Measurements from ENCODE around the gene SEC63.

DNA sequence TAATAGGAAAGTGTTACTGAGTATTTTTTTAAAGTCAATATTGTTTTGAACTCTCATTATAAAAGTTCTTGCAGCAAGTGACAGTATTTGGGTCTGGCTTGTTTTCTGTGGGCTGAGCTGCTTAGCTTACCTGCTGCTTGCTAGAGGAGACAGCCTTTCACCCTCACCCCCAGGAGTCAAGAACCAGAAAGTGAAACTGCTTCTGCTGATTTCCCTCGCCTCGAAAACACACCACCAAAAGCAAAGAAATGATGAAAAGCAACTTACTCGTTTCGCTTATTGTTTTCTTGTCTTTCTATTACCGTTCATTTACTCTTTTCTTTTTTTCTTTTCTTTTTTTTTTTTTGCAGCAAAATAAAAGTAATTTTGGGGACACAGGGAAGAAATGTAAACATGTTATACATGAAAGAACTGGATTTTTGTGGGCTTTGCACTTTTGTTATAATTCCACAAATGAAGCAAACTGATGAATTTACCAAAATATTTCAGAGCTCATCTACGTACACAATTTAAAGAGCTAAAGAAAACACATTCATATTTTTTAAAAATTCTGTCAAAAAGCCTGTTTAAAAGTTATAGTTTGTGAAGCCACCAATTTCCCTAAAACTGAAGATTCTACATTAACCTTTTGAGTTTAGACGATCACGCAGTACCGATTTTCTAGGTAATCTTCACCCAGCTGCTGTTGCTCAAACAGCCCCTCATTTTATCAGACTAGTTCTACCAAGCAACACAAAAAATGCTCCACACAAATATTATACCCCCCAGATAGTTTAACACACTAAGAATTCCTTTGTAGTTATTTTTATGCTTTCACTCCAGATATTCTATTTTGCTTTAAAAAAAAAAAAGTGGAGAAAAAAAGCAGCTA is 135.6 kb downstream of the SEC63 start:
- TF ChIP-seq POLR2A (IDR thresholded peaks at IDR 0.05; ENCODE audit: low read depth) (no peak), EP300 (IDR thresholded peaks at IDR 0.05) (no peak), POLR2AphosphoS5 (IDR thresholded peaks at IDR 0.05) (no peak)
- TF ChIP-seq, protein P1, sequence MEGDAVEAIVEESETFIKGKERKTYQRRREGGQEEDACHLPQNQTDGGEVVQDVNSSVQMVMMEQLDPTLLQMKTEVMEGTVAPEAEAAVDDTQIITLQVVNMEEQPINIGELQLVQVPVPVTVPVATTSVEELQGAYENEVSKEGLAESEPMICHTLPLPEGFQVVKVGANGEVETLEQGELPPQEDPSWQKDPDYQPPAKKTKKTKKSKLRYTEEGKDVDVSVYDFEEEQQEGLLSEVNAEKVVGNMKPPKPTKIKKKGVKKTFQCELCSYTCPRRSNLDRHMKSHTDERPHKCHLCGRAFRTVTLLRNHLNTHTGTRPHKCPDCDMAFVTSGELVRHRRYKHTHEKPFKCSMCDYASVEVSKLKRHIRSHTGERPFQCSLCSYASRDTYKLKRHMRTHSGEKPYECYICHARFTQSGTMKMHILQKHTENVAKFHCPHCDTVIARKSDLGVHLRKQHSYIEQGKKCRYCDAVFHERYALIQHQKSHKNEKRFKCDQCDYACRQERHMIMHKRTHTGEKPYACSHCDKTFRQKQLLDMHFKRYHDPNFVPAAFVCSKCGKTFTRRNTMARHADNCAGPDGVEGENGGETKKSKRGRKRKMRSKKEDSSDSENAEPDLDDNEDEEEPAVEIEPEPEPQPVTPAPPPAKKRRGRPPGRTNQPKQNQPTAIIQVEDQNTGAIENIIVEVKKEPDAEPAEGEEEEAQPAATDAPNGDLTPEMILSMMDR (IDR thresholded peaks at IDR 0.05), result no peak

Measured in esophagus muscularis mucosa (tissue), 4 donors.